SK-N-SH treated with all-trans-retinoic acid at 6 μM for 48 hours (cell line): ENCODE results near the gene SLC6A19.

Experiments
- ATAC-seq: fragments of 200-7000 bp; cut with Tn5 transposase; 3 replicates; pipeline ENCODE4 v1.9.1; 2020; ENCODE audit warnings: mild to moderate bottlenecking, moderate library complexity
- ARNTL ChIP-seq: fragments of 450-650 bp; formaldehyde crosslinking; IDR thresholded peaks from 2 replicates; pipeline ENCODE4 v1.5.0; 2020; ENCODE audit warnings: low read depth, mild to moderate bottlenecking, moderate library complexity, borderline replicate concordance
- BACH2 ChIP-seq: fragments of 250-450 bp; sonication (Bioruptor Pico); IDR thresholded peaks from 2 replicates; pipeline ENCODE4 v1.9.0; 2021; ENCODE audit warnings: mild to moderate bottlenecking, borderline replicate concordance
- CSDC2 ChIP-seq: fragments of 250-450 bp; sonication (Bioruptor Pico); IDR thresholded peaks from 2 replicates; pipeline ENCODE4 v1.5.0; 2020; ENCODE audit warnings: mild to moderate bottlenecking, moderate library complexity
- ISL1 ChIP-seq: fragments of 250-450 bp; sonication (Bioruptor Pico); IDR thresholded peaks from 2 replicates; pipeline ENCODE4 v2.1.2; 2022; ENCODE audit warnings: mild to moderate bottlenecking, moderate library complexity
- OSR1 ChIP-seq: fragments of 250-450 bp; sonication (Bioruptor Pico); IDR thresholded peaks from 2 replicates; pipeline ENCODE4 v1.8.0; 2022; ENCODE audit warnings: moderate library complexity, mild to moderate bottlenecking, inconsistent platforms
- PPARA ChIP-seq: fragments of 250-450 bp; sonication (Bioruptor Pico); IDR thresholded peaks from 2 replicates; pipeline ENCODE4 v1.5.0; 2020; ENCODE audit warnings: mild to moderate bottlenecking, borderline replicate concordance
- RARB ChIP-seq: fragments of 250-450 bp; sonication (Bioruptor Pico); IDR thresholded peaks from 2 replicates; pipeline ENCODE4 v1.8.0; 2021; ENCODE audit warnings: mild to moderate bottlenecking, moderate library complexity
- SNAI2 ChIP-seq: fragments of 250-450 bp; sonication (Bioruptor Pico); IDR thresholded peaks from 2 replicates; pipeline ENCODE4 v1.5.0; 2020; ENCODE audit warnings: mild to moderate bottlenecking, moderate library complexity
- ZC3H10 ChIP-seq: fragments of 250-450 bp; sonication (Bioruptor Pico); IDR thresholded peaks from 2 replicates; pipeline ENCODE4 v1.5.1; 2021; ENCODE audit warnings: mild to moderate bottlenecking, moderate library complexity
- ZFP3 ChIP-seq: fragments of 250-450 bp; sonication (Bioruptor Pico); IDR thresholded peaks from 2 replicates; pipeline ENCODE4 v1.5.0; 2020; ENCODE audit warnings: mild to moderate bottlenecking, moderate library complexity
- ZFP30 ChIP-seq: fragments of 450-650 bp; formaldehyde crosslinking; IDR thresholded peaks from 2 replicates; pipeline ENCODE4 v1.5.0; 2022; ENCODE audit warnings: mild to moderate bottlenecking, moderate library complexity
- ZNF70 ChIP-seq: fragments of 450-650 bp; formaldehyde crosslinking; IDR thresholded peaks from 2 replicates; pipeline ENCODE4 v1.5.0; 2020; ENCODE audit warnings: mild to moderate bottlenecking, moderate library complexity
- TF ChIP-seq, protein P1 (sequence below): fragments of 250-450 bp; sonication (Bioruptor Pico); IDR thresholded peaks from 2 replicates; pipeline ENCODE4 v1.8.0; 2020; ENCODE audit warnings: mild to moderate bottlenecking, moderate library complexity, borderline replicate concordance
- TF ChIP-seq, protein P2 (sequence below): fragments of 250-450 bp; sonication (Bioruptor Pico); IDR thresholded peaks from 2 replicates; pipeline ENCODE4 v1.5.0; 2020; ENCODE audit warnings: mild to moderate bottlenecking, moderate library complexity
- TF ChIP-seq, protein P3 (sequence below): fragments of 250-450 bp; sonication (Bioruptor Pico); IDR thresholded peaks from 2 replicates; pipeline ENCODE4 v1.5.1; 2021; ENCODE audit warnings: mild to moderate bottlenecking, moderate library complexity
- TF ChIP-seq, protein P4 (sequence below): fragments of 250-450 bp; sonication (Bioruptor Pico); IDR thresholded peaks from 2 replicates; pipeline ENCODE4 v1.8.0; 2021; ENCODE audit warnings: low read depth, mild to moderate bottlenecking, moderate library complexity, borderline replicate concordance

The SLC6A19 gene

DNA sequence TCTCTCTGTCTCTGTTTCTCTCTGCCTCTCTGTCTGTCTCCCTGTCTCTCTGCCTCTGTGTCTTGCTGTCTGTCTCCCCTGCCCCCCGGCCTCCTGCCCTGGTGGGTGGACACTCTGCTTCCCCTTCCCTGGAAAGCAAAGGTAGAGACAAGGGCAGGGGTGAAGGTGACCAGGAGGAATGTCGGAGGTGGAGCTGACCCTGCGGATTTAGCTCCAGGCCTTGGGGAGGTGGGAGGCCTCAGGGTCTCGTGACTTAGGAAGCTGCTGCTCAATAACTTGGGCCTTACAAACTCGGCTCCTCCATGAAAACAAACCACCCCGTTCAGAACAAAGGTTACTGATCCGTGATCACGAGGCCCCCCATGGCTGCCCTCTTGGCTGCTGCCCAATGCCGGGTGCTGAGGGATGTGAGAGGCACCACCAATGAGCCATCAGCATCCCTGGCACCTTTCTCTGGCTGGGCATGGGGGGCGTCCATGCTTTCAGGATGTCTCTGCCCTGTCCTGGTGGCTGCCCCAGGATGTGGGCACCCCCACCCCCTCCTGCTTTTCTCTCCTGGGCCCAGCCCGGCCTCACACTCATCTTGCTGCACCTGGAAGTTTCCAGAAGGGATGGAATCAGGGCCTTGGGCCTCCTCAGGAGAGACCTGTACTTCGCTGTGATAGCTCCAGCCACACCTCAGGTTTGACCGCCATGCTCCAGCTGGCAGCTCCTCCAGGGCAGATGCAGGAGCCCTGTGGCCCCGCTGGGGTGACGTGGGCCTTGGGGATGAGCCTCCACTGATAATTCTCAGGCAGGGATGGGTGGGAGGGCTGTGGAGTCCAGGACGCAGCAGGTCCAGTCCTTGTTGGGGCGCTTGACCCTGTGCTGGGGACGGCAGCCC lies 14.8 kb upstream of the SLC6A19 start:
- ATAC-seq = no peak
- TF ChIP-seq, protein P1, sequence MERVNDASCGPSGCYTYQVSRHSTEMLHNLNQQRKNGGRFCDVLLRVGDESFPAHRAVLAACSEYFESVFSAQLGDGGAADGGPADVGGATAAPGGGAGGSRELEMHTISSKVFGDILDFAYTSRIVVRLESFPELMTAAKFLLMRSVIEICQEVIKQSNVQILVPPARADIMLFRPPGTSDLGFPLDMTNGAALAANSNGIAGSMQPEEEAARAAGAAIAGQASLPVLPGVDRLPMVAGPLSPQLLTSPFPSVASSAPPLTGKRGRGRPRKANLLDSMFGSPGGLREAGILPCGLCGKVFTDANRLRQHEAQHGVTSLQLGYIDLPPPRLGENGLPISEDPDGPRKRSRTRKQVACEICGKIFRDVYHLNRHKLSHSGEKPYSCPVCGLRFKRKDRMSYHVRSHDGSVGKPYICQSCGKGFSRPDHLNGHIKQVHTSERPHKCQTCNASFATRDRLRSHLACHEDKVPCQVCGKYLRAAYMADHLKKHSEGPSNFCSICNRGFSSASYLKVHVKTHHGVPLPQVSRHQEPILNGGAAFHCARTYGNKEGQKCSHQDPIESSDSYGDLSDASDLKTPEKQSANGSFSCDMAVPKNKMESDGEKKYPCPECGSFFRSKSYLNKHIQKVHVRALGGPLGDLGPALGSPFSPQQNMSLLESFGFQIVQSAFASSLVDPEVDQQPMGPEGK = no peak
- TF ChIP-seq ZC3H10 (CRISPR knock-in tag) (no peak), ISL1 (CRISPR knock-in tag) (no peak), BACH2 (CRISPR knock-in tag) (no peak), SNAI2 (CRISPR knock-in tag) (no peak), ZFP30 (CRISPR knock-in tag) (no peak), RARB (CRISPR knock-in tag) (no peak), PPARA (no peak)

DNA sequence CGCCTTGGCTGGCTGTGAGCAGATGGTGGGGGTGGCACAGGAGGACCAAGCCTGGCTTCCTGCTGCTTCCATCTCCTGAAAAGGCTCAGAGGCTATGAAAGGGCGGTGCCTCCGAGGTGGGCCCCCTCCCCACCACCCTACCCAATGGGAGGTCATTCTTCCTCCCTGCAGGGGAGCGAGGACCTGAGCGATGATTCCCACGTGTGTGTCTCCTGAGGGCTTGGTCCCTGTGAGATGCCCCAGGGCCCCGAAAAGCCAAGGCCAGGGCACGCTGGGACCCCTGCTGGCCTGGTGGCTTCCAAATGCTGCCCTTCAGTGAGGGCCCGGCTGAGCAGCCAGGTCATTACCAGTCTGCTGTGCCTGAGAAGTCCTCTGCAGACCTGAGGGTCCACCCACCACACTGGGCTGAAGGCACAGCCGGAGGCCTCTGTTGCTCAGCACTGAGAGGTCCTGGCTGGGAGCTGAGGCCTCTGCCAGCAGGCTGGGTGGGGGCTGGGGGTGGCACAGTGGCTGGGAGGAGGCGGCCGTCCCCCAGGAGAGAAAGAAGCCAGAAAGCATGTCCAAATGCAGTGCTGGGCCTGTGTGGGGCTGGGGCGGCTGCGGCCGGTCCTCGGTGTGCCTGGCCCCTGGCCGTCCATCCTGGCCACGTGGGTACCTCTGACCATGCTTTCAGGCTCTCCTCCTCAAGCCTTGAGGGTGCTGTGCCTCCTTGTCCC lies 14.0 kb upstream of the SLC6A19 start:
- ATAC-seq = no peak
- TF ChIP-seq, protein P2, sequence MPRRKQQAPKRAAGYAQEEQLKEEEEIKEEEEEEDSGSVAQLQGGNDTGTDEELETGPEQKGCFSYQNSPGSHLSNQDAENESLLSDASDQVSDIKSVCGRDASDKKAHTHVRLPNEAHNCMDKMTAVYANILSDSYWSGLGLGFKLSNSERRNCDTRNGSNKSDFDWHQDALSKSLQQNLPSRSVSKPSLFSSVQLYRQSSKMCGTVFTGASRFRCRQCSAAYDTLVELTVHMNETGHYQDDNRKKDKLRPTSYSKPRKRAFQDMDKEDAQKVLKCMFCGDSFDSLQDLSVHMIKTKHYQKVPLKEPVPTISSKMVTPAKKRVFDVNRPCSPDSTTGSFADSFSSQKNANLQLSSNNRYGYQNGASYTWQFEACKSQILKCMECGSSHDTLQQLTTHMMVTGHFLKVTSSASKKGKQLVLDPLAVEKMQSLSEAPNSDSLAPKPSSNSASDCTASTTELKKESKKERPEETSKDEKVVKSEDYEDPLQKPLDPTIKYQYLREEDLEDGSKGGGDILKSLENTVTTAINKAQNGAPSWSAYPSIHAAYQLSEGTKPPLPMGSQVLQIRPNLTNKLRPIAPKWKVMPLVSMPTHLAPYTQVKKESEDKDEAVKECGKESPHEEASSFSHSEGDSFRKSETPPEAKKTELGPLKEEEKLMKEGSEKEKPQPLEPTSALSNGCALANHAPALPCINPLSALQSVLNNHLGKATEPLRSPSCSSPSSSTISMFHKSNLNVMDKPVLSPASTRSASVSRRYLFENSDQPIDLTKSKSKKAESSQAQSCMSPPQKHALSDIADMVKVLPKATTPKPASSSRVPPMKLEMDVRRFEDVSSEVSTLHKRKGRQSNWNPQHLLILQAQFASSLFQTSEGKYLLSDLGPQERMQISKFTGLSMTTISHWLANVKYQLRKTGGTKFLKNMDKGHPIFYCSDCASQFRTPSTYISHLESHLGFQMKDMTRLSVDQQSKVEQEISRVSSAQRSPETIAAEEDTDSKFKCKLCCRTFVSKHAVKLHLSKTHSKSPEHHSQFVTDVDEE = no peak

DNA sequence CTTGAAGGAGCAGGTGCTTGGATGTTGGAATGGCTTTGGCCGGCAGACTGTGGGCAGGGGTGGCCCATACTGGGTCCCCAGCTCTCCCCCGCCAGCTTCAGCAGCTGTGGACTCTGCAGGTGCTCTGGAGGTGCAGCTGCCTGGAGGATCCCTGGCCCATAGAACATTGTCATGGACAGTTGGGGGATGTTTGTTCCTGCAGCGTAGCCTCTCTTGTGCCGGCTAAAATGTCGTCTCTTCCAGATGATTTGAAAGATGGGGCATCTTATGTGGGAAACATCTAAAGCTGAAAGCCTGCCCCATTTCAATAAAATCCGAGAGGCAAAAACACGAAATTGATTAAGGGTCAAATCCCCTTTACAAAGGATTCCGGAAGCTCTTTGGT lies 13.5 kb upstream of the SLC6A19 start:
- no peak for ATAC-seq
- TF ChIP-seq ZFP30 (CRISPR knock-in tag) (no peak), SNAI2 (CRISPR knock-in tag) (no peak), OSR1 (CRISPR knock-in tag) (no peak), PPARA (no peak), ARNTL (CRISPR knock-in tag) (no peak), CSDC2 (CRISPR knock-in tag) (no peak), ZNF70 (CRISPR knock-in tag) (no peak), ZC3H10 (CRISPR knock-in tag) (no peak), ZFP3 (no peak)
- TF ChIP-seq, protein P2 = no peak
- TF ChIP-seq, protein P3, sequence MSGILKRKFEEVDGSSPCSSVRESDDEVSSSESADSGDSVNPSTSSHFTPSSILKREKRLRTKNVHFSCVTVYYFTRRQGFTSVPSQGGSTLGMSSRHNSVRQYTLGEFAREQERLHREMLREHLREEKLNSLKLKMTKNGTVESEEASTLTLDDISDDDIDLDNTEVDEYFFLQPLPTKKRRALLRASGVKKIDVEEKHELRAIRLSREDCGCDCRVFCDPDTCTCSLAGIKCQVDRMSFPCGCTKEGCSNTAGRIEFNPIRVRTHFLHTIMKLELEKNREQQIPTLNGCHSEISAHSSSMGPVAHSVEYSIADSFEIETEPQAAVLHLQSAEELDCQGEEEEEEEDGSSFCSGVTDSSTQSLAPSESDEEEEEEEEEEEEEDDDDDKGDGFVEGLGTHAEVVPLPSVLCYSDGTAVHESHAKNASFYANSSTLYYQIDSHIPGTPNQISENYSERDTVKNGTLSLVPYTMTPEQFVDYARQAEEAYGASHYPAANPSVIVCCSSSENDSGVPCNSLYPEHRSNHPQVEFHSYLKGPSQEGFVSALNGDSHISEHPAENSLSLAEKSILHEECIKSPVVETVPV (CRISPR knock-in tag) = no peak
- TF ChIP-seq, protein P4, sequence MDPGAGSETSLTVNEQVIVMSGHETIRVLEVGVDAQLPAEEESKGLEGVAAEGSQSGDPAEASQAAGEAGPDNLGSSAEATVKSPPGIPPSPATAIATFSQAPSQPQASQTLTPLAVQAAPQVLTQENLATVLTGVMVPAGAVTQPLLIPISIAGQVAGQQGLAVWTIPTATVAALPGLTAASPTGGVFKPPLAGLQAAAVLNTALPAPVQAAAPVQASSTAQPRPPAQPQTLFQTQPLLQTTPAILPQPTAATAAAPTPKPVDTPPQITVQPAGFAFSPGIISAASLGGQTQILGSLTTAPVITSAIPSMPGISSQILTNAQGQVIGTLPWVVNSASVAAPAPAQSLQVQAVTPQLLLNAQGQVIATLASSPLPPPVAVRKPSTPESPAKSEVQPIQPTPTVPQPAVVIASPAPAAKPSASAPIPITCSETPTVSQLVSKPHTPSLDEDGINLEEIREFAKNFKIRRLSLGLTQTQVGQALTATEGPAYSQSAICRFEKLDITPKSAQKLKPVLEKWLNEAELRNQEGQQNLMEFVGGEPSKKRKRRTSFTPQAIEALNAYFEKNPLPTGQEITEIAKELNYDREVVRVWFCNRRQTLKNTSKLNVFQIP (CRISPR knock-in tag) = no peak
